NCI-H748 treated with DMSO at 0.1 percent for 48 hours (cell line): Measurements from ENCODE around the gene ZNF785.
"Not testable (repeated sequence)": the region's sequence is repeated elsewhere in the genome, so short reads cannot be mapped to it uniquely, and the experiment has no call there.

Source experiments
- DNase-seq: peaks from one replicate; lab custom pipeline; 2025; lab: John Stamatoyannopoulos, UW

Gene ZNF785

GRCh38 chr16:30585400-30586191 is at the start of gene ZNF785:
TSS of gene ZNF785 (minus strand) at chr16:30585697. CDS start at chr16:30585611, 86 bp downstream.
- DNase-seq: peak; percentile 92

- DNase-seq: no peak
Observed at GRCh38 chr16:30633526-30633925, 48.0 kb upstream of the ZNF785 start.

GRCh38 chr16:30632454-30632853 is 47.0 kb upstream of the ZNF785 start:
- DNase-seq: not testable (repeated sequence)

GRCh38 chr16:30628628-30629540 is 43.4 kb upstream of the ZNF785 start:
- DNase-seq: peak; percentile 46

- DNase-seq: no peak
Observed at GRCh38 chr16:30626236-30626635, 40.7 kb upstream of the ZNF785 start.

GRCh38 chr16:30623536-30624283 is 38.2 kb upstream of the ZNF785 start:
- no peak for DNase-seq

- DNase-seq: no peak
Observed at GRCh38 chr16:30622455-30623032, 37.0 kb upstream of the ZNF785 start.

GRCh38 chr16:30621765-30622164 is 36.3 kb upstream of the ZNF785 start:
- DNase-seq: no peak

GRCh38 chr16:30620169-30620568 is 34.7 kb upstream of the ZNF785 start:
- DNase-seq: no peak

- no peak for DNase-seq
Observed at GRCh38 chr16:30619638-30620037, 34.1 kb upstream of the ZNF785 start.

- no peak for DNase-seq
Observed at GRCh38 chr16:30619202-30619601, 33.7 kb upstream of the ZNF785 start.

- no peak for DNase-seq
Observed at GRCh38 chr16:30615358-30616091, 30.0 kb upstream of the ZNF785 start.

- peak; percentile 83 for DNase-seq
Observed at GRCh38 chr16:30609926-30610839, 24.7 kb upstream of the ZNF785 start, which contains the start of gene ZNF689. TSS of gene ZNF689 (minus strand) at chr16:30610389. CDS start at chr16:30610041, 348 bp downstream.

GRCh38 chr16:30609002-30609925 is 23.8 kb upstream of the ZNF785 start:
- DNase-seq: no peak

- DNase-seq: no peak
Observed at GRCh38 chr16:30606004-30606403, 20.5 kb upstream of the ZNF785 start.

- DNase-seq: no peak
Observed at GRCh38 chr16:30605158-30605557, 19.7 kb upstream of the ZNF785 start.

- no peak for DNase-seq
Observed at GRCh38 chr16:30604316-30604947, 18.9 kb upstream of the ZNF785 start.

- no peak for DNase-seq
Observed at GRCh38 chr16:30603945-30604315, 18.4 kb upstream of the ZNF785 start.
